Measurements from ENCODE around the gene CELSR2. TPM values are rescaled to one million over a fixed set of nuclear protein-coding genes. Genes with fewer than 3 reads are reported as not detected.

The CELSR2 gene, protein sequence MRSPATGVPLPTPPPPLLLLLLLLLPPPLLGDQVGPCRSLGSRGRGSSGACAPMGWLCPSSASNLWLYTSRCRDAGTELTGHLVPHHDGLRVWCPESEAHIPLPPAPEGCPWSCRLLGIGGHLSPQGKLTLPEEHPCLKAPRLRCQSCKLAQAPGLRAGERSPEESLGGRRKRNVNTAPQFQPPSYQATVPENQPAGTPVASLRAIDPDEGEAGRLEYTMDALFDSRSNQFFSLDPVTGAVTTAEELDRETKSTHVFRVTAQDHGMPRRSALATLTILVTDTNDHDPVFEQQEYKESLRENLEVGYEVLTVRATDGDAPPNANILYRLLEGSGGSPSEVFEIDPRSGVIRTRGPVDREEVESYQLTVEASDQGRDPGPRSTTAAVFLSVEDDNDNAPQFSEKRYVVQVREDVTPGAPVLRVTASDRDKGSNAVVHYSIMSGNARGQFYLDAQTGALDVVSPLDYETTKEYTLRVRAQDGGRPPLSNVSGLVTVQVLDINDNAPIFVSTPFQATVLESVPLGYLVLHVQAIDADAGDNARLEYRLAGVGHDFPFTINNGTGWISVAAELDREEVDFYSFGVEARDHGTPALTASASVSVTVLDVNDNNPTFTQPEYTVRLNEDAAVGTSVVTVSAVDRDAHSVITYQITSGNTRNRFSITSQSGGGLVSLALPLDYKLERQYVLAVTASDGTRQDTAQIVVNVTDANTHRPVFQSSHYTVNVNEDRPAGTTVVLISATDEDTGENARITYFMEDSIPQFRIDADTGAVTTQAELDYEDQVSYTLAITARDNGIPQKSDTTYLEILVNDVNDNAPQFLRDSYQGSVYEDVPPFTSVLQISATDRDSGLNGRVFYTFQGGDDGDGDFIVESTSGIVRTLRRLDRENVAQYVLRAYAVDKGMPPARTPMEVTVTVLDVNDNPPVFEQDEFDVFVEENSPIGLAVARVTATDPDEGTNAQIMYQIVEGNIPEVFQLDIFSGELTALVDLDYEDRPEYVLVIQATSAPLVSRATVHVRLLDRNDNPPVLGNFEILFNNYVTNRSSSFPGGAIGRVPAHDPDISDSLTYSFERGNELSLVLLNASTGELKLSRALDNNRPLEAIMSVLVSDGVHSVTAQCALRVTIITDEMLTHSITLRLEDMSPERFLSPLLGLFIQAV (N-terminal part only)
- total RNA-seq (2021) (30.2 and 32.6 TPM in 2 replicates), Bru-seq, nascent RNA (percentile 48 among the genes with signal in this experiment), BruChase-seq, experiment 1, labeled RNA remaining after a 2-hour chase (percentile 63 among the genes with signal in this experiment), BruChase-seq, experiment 2, labeled RNA remaining after a 6-hour chase (percentile 83 among the genes with signal in this experiment)
- long read RNA-seq, partial matches to known transcripts = 29 of 38 reads
- long read RNA-seq, other reads (novel, unspliced or antisense) = 9 of 38 reads

DNA sequence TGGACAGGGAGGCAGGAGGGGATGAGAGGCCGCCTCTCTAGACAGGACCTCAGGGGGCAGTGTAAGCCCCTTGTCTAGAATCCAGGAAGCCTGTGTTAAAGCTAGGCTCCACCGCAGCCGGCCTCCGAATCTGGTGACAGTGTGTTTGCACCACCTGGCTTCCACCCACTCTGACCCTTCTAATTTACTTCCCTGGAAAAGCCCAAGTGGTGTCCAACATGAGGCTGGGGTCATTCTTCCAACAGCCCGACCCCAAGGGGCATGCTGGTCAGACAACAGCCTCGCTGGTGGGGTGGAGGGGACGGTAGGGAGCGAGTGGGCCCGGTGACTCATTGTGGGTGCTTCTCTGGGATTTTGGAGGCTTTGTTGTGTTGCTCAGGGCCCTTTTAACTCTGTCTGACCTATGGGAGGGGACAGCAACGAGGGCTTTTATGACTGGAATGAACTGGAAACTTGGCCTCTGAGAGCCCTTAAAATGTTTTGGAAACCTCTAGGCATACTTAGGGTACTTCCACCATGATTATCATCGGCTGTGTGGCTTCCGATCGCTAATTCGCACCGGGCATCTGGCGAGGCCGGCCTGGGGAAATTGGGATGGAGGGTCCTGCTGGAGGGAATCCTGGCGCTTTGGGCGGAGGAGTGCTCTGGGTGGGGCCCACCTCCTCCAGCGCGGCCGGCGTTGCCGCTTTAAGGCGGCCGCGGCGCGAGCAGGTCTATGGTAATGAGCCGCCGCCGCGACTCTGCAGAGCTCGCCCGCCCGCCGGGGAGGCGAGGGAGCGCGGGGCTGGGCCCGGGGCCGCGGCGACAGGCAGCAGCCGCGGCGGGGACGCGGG, at the start of gene CELSR2:
Gene CELSR2 (plus strand): TSS at position 743 of the 833 bp plus-strand sequence. CDS start 541 bp downstream, outside the sequence.
- Histone ChIP-seq H3K4me1 (ENCODE audit: insufficient read depth, low read length, poor library complexity, severe bottlenecking) (peaks cover 19% of the 10 kb centered on the region), H3K27ac (ENCODE audit: low read depth, low read length, poor library complexity, severe bottlenecking) (peak within 1 kb of the TSS; percentile 40), H3K4me3 (ENCODE audit: low read depth, low read length, poor library complexity, severe bottlenecking) (peak within 1 kb of the TSS; percentile 62), H3K27me3 (replicated peaks; ENCODE audit: insufficient read depth, low read depth, low read length, poor library complexity) (no peaks in the 10 kb centered on the region), H3K36me3 (ENCODE audit: insufficient read depth, low read length, poor library complexity, severe bottlenecking) (no peaks in the 10 kb centered on the region), H3K9me3 (ENCODE audit: low read depth, low read length, poor library complexity, severe bottlenecking) (no peaks in the 10 kb centered on the region)
- no TSS peak for BruUV-seq (replicated peaks)
- TF ChIP-seq EZH2 (IDR thresholded peaks at IDR 0.05; ENCODE audit: borderline replicate concordance, low read depth, low read length, poor library complexity, severe bottlenecking) = no peak
- TF ChIP-seq, protein P1, sequence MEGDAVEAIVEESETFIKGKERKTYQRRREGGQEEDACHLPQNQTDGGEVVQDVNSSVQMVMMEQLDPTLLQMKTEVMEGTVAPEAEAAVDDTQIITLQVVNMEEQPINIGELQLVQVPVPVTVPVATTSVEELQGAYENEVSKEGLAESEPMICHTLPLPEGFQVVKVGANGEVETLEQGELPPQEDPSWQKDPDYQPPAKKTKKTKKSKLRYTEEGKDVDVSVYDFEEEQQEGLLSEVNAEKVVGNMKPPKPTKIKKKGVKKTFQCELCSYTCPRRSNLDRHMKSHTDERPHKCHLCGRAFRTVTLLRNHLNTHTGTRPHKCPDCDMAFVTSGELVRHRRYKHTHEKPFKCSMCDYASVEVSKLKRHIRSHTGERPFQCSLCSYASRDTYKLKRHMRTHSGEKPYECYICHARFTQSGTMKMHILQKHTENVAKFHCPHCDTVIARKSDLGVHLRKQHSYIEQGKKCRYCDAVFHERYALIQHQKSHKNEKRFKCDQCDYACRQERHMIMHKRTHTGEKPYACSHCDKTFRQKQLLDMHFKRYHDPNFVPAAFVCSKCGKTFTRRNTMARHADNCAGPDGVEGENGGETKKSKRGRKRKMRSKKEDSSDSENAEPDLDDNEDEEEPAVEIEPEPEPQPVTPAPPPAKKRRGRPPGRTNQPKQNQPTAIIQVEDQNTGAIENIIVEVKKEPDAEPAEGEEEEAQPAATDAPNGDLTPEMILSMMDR (conservative IDR thresholded peaks at IDR 0.05; ENCODE audit: low read depth, low read length) = no peak
- DNase-seq (ENCODE audit: low spot score) = peak; percentile 90
- ChIA-PET POLR2A (ENCODE audit: low non-redundant PET) (no interaction called here), CTCF (interaction anchor here (2.0 kb wide), 1 partner anchor 10 kb away, joined by 7 read pairs; no protein-coding TSS in a partner anchor)
- intact Hi-C loops (cut with micrococcal nuclease; ENCODE audit: unreplicated experiment) = loop anchor here (1.0 kb wide), 1 partner anchor 9 kb away; no protein-coding TSS in a partner anchor

DNA sequence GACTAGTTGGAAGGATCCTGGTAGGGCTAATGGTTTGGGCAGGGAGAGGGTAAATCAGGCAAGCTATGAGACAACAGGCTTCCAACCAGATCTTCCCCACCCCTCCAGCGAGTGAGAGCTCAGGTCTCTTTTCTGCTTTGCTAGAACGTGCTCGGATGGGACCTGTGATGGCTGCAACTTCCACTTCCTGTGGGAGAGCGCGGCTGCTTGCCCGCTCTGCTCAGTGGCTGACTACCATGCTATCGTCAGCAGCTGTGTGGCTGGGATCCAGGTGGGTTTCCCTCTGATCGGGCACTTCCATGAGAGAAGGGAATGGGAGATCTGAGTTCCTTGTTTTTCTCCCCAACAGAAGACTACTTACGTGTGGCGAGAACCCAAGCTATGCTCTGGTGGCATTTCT, 49.6 kb upstream of the CELSR2 start:
- no peak for TF ChIP-seq EZH2 (IDR thresholded peaks at IDR 0.05; ENCODE audit: borderline replicate concordance, low read depth, low read length, poor library complexity, severe bottlenecking)
- TF ChIP-seq, protein P1 (conservative IDR thresholded peaks at IDR 0.05; ENCODE audit: low read depth, low read length) = no peak
- POLR2A ChIA-PET (ENCODE audit: low non-redundant PET) = no interaction called here
- Histone ChIP-seq H3K27ac (ENCODE audit: low read depth, low read length, poor library complexity, severe bottlenecking) (no peak overlapping the region), H3K36me3 (ENCODE audit: insufficient read depth, low read length, poor library complexity, severe bottlenecking) (no peaks in the 10 kb centered on the region), H3K4me1 (ENCODE audit: insufficient read depth, low read length, poor library complexity, severe bottlenecking) (peaks cover 5% of the 10 kb centered on the region), H3K27me3 (replicated peaks; ENCODE audit: insufficient read depth, low read depth, low read length, poor library complexity) (no peaks in the 10 kb centered on the region), H3K9me3 (ENCODE audit: low read depth, low read length, poor library complexity, severe bottlenecking) (no peaks in the 10 kb centered on the region), H3K4me3 (ENCODE audit: low read depth, low read length, poor library complexity, severe bottlenecking) (no peak overlapping the region)
- no TSS peak for BruUV-seq (replicated peaks)
- no peak for DNase-seq (ENCODE audit: low spot score)
- CTCF ChIA-PET = no interaction called here
- intact Hi-C loops (cut with micrococcal nuclease; ENCODE audit: unreplicated experiment) = loop anchor here (5.0 kb wide), 2 partner anchors 63 to 198 kb away; partner anchors contain the start of gene SORT1
